Neural progenitor cell (in vitro differentiated cells): ENCODE measurements around the gene HTATIP2. TPM values are rescaled to one million over a fixed set of nuclear protein-coding genes. Genes with fewer than 3 reads are reported as not detected.

Experiments
- DNase-seq: peaks from one replicate; pipeline ENCODE4 v3.0.0-alpha.2; 2016; ENCODE audit warnings: low spot score
- H2AFZ ChIP-seq: fragments of 200-600 bp; sonication (generic); replicated peaks from 2 replicates; pipeline ENCODE4 v1.6.1; 2016; ENCODE audit warnings: antibody characterized with exemption
- H3F3A ChIP-seq: fragments of 200-600 bp; sonication (generic); 2 replicates; pipeline ENCODE4 v1.6.1; 2016; ENCODE audit warnings: antibody characterized with exemption, low read depth
- H3K27ac ChIP-seq: fragments of 200-600 bp; sonication (generic); 2 replicates; pipeline ENCODE4 v1.5.1; 2016; ENCODE audit warnings: mild to moderate bottlenecking
- H3K27me3 ChIP-seq: fragments of 200-600 bp; sonication (generic); 2 replicates; pipeline ENCODE4 v1.6.1; 2016; ENCODE audit warnings: mild to moderate bottlenecking, moderate library complexity
- H3K36me3 ChIP-seq: fragments of 200-600 bp; sonication (generic); 2 replicates; pipeline ENCODE4 v1.5.1; 2016
- H3K4me1 ChIP-seq: fragments of 200-600 bp; sonication (generic); 2 replicates; pipeline ENCODE4 v1.6.1; 2016; ENCODE audit warnings: mixed run types
- H3K4me2 ChIP-seq: fragments of 200-600 bp; sonication (generic); 2 replicates; pipeline ENCODE4 v1.6.1; 2016
- H3K4me3 ChIP-seq: fragments of 200-600 bp; sonication (generic); 2 replicates; pipeline ENCODE4 v1.5.1; 2016
- H3K79me2 ChIP-seq: fragments of 200-600 bp; sonication (generic); 2 replicates; pipeline ENCODE4 v1.6.1; 2016; ENCODE audit warnings: low read depth
- H3K9ac ChIP-seq: fragments of 200-600 bp; sonication (generic); 2 replicates; pipeline ENCODE4 v1.6.1; 2016
- H3K9me3 ChIP-seq: fragments of 200-600 bp; sonication (generic); 2 replicates; pipeline ENCODE4 v1.5.1; 2016; ENCODE audit warnings: low read depth
- H4K20me1 ChIP-seq: fragments of 200-600 bp; sonication (generic); 2 replicates; pipeline ENCODE4 v1.6.1; 2016; ENCODE audit warnings: low read depth
- H3K27ac Mint-ChIP-seq: 3 replicates; pipeline ENCODE4 v1.8.0; 2021; ENCODE audit warnings: mixed read lengths
- H3K27me3 Mint-ChIP-seq: 2 replicates; pipeline ENCODE4 v1.8.0; 2022; ENCODE audit warnings: low read depth, mild to moderate bottlenecking, inconsistent platforms, moderate library complexity, mixed read lengths; ENCODE audit not compliant: insufficient read depth
- H3K36me3 Mint-ChIP-seq: 3 replicates; pipeline ENCODE4 v1.8.0; 2021; ENCODE audit warnings: mixed read lengths
- H3K4me1 Mint-ChIP-seq: 3 replicates; pipeline ENCODE4 v1.8.0; 2021; ENCODE audit warnings: mixed read lengths
- H3K4me3 Mint-ChIP-seq: 3 replicates; pipeline ENCODE4 v1.8.0; 2021; ENCODE audit warnings: mild to moderate bottlenecking, moderate library complexity, mixed read lengths
- H3K9me3 Mint-ChIP-seq: 3 replicates; pipeline ENCODE4 v1.8.0; 2020; ENCODE audit warnings: mixed read lengths
- CTCF ChIP-seq: fragments of 200-600 bp; sonication (generic); IDR thresholded peaks from 2 replicates; pipeline ENCODE4 v1.5.1; 2017; ENCODE audit warnings: antibody characterized with exemption, mild to moderate bottlenecking
- EZH2 ChIP-seq: fragments of 200-600 bp; sonication (generic); IDR thresholded peaks from 2 replicates; pipeline ENCODE4 v1.6.1; 2017; ENCODE audit warnings: antibody characterized with exemption, mild to moderate bottlenecking, moderate library complexity
- EZH2phosphoT487 ChIP-seq: fragments of 200-600 bp; sonication (generic); IDR thresholded peaks from 2 replicates; pipeline ENCODE4 v1.6.1; 2017; ENCODE audit warnings: antibody characterized with exemption
- total RNA-seq: library from RNA; depleted of rRNA; stranded (reverse); fragments of >200 nt; gene quantifications from 2 replicates; pipeline ENCODE4 v1.2.3, GENCODE V29; 2015; ENCODE audit warnings: low replicate concordance

The HTATIP2 gene
- total RNA-seq, 1 donor from 2014 or later, result 25.3 TPM

- Histone ChIP-seq H2AFZ (no peak overlapping the region), H3K9me3 (no peaks in the 10 kb centered on the region), H3K4me1 (no peaks in the 10 kb centered on the region), H3K36me3 (no peaks in the 10 kb centered on the region), H3F3A (no peaks in the 10 kb centered on the region), H3K27me3 (no peaks in the 10 kb centered on the region), H3K27ac (no peak overlapping the region), H4K20me1 (no peaks in the 10 kb centered on the region), H3K4me3 (no peak overlapping the region), H3K9ac (no peak overlapping the region), H3K79me2 (no peaks in the 10 kb centered on the region), H3K4me2 (no peak overlapping the region)
- TF ChIP-seq EZH2, result no peak
- no peak for TF ChIP-seq EZH2phosphoT487
- no peak for TF ChIP-seq CTCF
- no peak for DNase-seq
- Mint-ChIP-seq H3K4me1 (no peaks in the 10 kb centered on the region), H3K9me3 (no peaks in the 10 kb centered on the region), H3K4me3 (no peak overlapping the region), H3K27me3 (no peaks in the 10 kb centered on the region), H3K27ac (no peak overlapping the region), H3K36me3 (peaks cover 6% of the 10 kb centered on the region)
These were observed 58.4 kb downstream of the HTATIP2 start for GRCh38 chr11:20421946-20422345.

GRCh38 chr11:20429216-20429615, 65.7 kb downstream of the HTATIP2 start:
- no peak for TF ChIP-seq EZH2phosphoT487
- no peak for TF ChIP-seq CTCF
- no peak for TF ChIP-seq EZH2
- no peak for DNase-seq
- no peaks in the 10 kb centered on the region for H3K36me3 ChIP-seq
- H2AFZ ChIP-seq, result no peak overlapping the region
- H4K20me1 ChIP-seq, result no peaks in the 10 kb centered on the region
- H3K4me2 ChIP-seq, result no peak overlapping the region
- no peaks in the 10 kb centered on the region for H3K27me3 ChIP-seq
- no peaks in the 10 kb centered on the region for H3K79me2 ChIP-seq
- H3K9me3 Mint-ChIP-seq, result no peaks in the 10 kb centered on the region
- H3K9me3 ChIP-seq, result no peaks in the 10 kb centered on the region
- no peak overlapping the region for H3K27ac Mint-ChIP-seq
- no peak overlapping the region for H3K9ac ChIP-seq
- peaks cover 1% of the 10 kb centered on the region for H3K36me3 Mint-ChIP-seq
- H3K27me3 Mint-ChIP-seq, result no peaks in the 10 kb centered on the region
- H3K4me1 ChIP-seq, result no peaks in the 10 kb centered on the region
- H3F3A ChIP-seq, result no peaks in the 10 kb centered on the region
- no peak overlapping the region for H3K4me3 ChIP-seq
- no peak overlapping the region for H3K4me3 Mint-ChIP-seq
- H3K27ac ChIP-seq, result no peak overlapping the region
- peaks cover 2% of the 10 kb centered on the region for H3K4me1 Mint-ChIP-seq

Other genes with a start within 250 kb of the HTATIP2 start
- 0.43 and 5.3 TPM in 2 replicates for gene DBX1, start 203.2 kb upstream of the HTATIP2 start, total RNA-seq
- 30.7 and 39.6 TPM in 2 replicates for gene PRMT3, start 24.0 kb downstream of the HTATIP2 start, total RNA-seq
- gene SLC6A5, start 235.9 kb downstream of the HTATIP2 start, total RNA-seq, result not detected in 2 replicates